ENCODE results near the gene APBB2.

GRCh38 chr4:41202820-41203568 lies 11.3 kb downstream of the APBB2 start:
- TF ChIP-seq EZH2phosphoT487 (IDR thresholded peaks at IDR 0.05; ENCODE audit: unreplicated experiment) (no peak), CTCF (conservative IDR thresholded peaks at IDR 0.05; ENCODE audit: low read depth in 2 of 2) (no peak), POLR2AphosphoS5 (IDR thresholded peaks at IDR 0.05; ENCODE audit: low read depth) (no peak), EZH2 (IDR thresholded peaks at IDR 0.05; ENCODE audit: low read depth, unreplicated experiment) (no peak)
